GM19328 (cell line): Measurements from ENCODE around the gene ABCC3.

ENCODE experiments used
- ATAC-seq: cut with Tn5 transposase; IDR thresholded peaks from one replicate; pipeline ENCODE4 v1.9.1; 2021; ENCODE audit warnings: mild to moderate bottlenecking, moderate library complexity; ENCODE audit not compliant: unreplicated experiment

The ABCC3 gene

GRCh38 chr17:50626037-50626574 lies 8.6 kb upstream of the ABCC3 start:
- no peak for ATAC-seq

GRCh38 chr17:50627036-50627781 lies 7.5 kb upstream of the ABCC3 start:
- ATAC-seq: no peak

GRCh38 chr17:50627782-50628601 lies 6.7 kb upstream of the ABCC3 start:
- no peak for ATAC-seq

GRCh38 chr17:50629902-50630301 lies 4.8 kb upstream of the ABCC3 start:
- ATAC-seq: no peak

GRCh38 chr17:50630524-50631194 lies 4.0 kb upstream of the ABCC3 start:
- no peak for ATAC-seq

GRCh38 chr17:50631195-50631907 lies 3.3 kb upstream of the ABCC3 start:
- ATAC-seq: no peak

- no peak for ATAC-seq
Measured at GRCh38 chr17:50631908-50632571, 2.6 kb upstream of the ABCC3 start.

GRCh38 chr17:50632637-50633036 lies 2.0 kb upstream of the ABCC3 start:
- ATAC-seq: no peak

- no peak for ATAC-seq
Measured at GRCh38 chr17:50633683-50634082, 998 bp upstream of the ABCC3 start.

- no peak for ATAC-seq
Measured at GRCh38 chr17:50634915-50635731, 442 bp downstream of the ABCC3 start.

- no peak for ATAC-seq
Measured at GRCh38 chr17:50635732-50635981, 976 bp downstream of the ABCC3 start.

- no peak for ATAC-seq
Measured at GRCh38 chr17:50635982-50636803, 1.5 kb downstream of the ABCC3 start.

GRCh38 chr17:50636804-50637195 lies 2.1 kb downstream of the ABCC3 start:
- no peak for ATAC-seq

GRCh38 chr17:50637829-50638605 lies 3.3 kb downstream of the ABCC3 start:
- ATAC-seq: no peak

- no peak for ATAC-seq
Measured at GRCh38 chr17:50638606-50638965, 3.9 kb downstream of the ABCC3 start.

GRCh38 chr17:50638966-50639713 lies 4.5 kb downstream of the ABCC3 start:
- no peak for ATAC-seq

GRCh38 chr17:50640686-50641351 lies 6.1 kb downstream of the ABCC3 start:
- ATAC-seq: no peak
